Ovary (tissue), 9 donors: Measurements from ENCODE around the gene AFAP1L1. TPM values are rescaled to one million over a fixed set of nuclear protein-coding genes. Genes with fewer than 3 reads are reported as not detected.

Experiments used
- DNase-seq, 5 donors: peaks; one replicate each; pipeline ENCODE4 v3.0.0-alpha.2; 2019 to 2020
- H3K27ac ChIP-seq, 2 donors: fragments of 200-600 bp; one replicate each; pipeline versions ENCODE4 v1.5.1 to v1.8.0; 2019 to 2022
- H3K27me3 ChIP-seq: fragments of 200-600 bp; one replicate; pipeline ENCODE4 v1.8.0; 2022
- H3K36me3 ChIP-seq: fragments of 200-600 bp; sonication (generic); one replicate; pipeline ENCODE4 v1.5.1; 2019
- H3K4me1 ChIP-seq: one replicate; pipeline ENCODE4 v1.8.1; 2013; ENCODE audit warnings: mild to moderate bottlenecking, moderate library complexity; ENCODE audit not compliant: insufficient read depth
- H3K4me3 ChIP-seq: fragments of 200-600 bp; sonication (generic); one replicate; pipeline ENCODE4 v1.5.1; 2017
- H3K9me3 ChIP-seq, 2 donors: fragments of 200-600 bp in 1 of 2; sonication (generic) in 1 of 2; one replicate each; pipeline versions ENCODE4 v1.5.1 to v1.8.1; 2013 to 2019; ENCODE audit warnings: mild to moderate bottlenecking in 1 of 2, moderate library complexity in 1 of 2
- EP300 ChIP-seq: sonication (generic); formaldehyde crosslinking; IDR thresholded peaks from one replicate; pipeline ENCODE4 v1.6.1; 2017; ENCODE audit warnings: antibody characterized with exemption
- POLR2A ChIP-seq: fragments of 450-650 bp; IDR thresholded peaks from one replicate; pipeline ENCODE4 v1.6.1; 2017; ENCODE audit warnings: antibody characterized with exemption, mild to moderate bottlenecking, moderate library complexity
- WGBS, 3 donors: extraction: QIAGEN DNeasy Blood & Tissue Kit in 1 of 3; methylation state at CpG; one replicate each; pipeline versions ENCODE4 v1.1.5 to v1.1.7; 2013 to 2017; 5-methylcytosine and 5-hydroxymethylcytosine counted together
- intact Hi-C, 4 donors: fragments of 100-400 bp; cut with DNase I; formaldehyde crosslinking; loops; one replicate each; pipeline versions ENCODE4 v1.11.0 to v1.15.1; 2022 to 2023
- polyA plus RNA-seq, 2 donors: library from polyadenylated mRNA; stranded (reverse); fragments of 200-250 nt in 1 of 2; fragments of 350-450 nt in 1 of 2; fragmentation: Illumina TruSeq in 1 of 2; extraction: RNeasy Lipid Tissue Mini Kit (QIAGEN cat#74804) in 1 of 2; gene quantifications; one replicate each; pipeline ENCODE4 v1.2.3, GENCODE V29; 2013 to 2014
- total RNA-seq, 7 donors: library from RNA; depleted of rRNA in 2 of 7; stranded (reverse); fragments of >200 nt in 2 of 7; fragmentation: NEBNext Ultra II Directional in 3 of 7; extraction: Animal tissue kit (Norgen Biotek cat#: 25700) in 3 of 7; gene quantifications; one replicate each; pipeline versions ENCODE4 v1.1.0 to v1.2.4, GENCODE V29; 2016 to 2023
- TF ChIP-seq, protein P1 (sequence below), 3 donors: fragments of 450-650 bp in 2 of 3; fragments of 200-600 bp in 1 of 3; IDR thresholded peaks; one replicate each; pipeline versions ENCODE4 v1.5.1 to v1.8.0; 2016 to 2022; ENCODE audit warnings: antibody characterized with exemption in 3 of 3, mild to moderate bottlenecking in 1 of 3
- donor health status: DM: no; HTN: no; CAD: no; lungs with moderate emphysema.
- donor health status: DM: no; HTN: no; CAD: no.
- donor health status: Bipolar disorder and iron deficiency.
- donor health status: DM: yes; HTN: yes; CAD: no.
- donor health status: DM: no; HTN: no; CAD: no.
- donor health status: DM: yes; HTN: yes; CAD: no.

Gene AFAP1L1
- total and polyA plus RNA-seq, 9 donors = 3.2 to 17.8 (median 8.3) TPM

DNA sequence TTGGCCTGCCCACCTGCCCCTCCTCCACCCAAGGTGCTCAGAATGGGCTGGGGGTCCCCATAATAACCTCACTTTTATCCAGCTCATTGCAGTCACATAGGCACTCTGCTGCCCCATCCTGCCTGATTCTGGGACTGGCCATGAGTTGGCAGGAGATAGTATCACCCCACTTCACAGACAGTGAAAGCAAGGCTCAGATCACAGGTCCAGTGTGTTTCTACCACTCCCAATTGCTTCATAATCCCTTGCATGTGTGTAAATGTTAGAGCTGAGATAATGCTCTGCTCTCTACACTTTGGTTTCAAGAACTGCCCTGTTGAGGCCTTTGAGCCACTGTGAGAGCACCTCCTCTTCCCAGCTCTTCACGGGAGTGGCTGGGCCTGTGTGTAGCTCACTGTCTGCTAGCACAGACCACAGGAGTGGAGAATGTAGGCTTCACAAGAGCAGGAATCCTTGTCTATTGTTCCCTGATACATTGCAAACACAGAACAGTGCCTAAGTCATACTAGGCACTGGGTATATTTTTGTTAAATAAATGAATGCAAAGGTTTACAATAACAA, 94.6 kb downstream of the AFAP1L1 start:
- no peaks in the 10 kb centered on the region for H3K4me1 ChIP-seq
- no peak overlapping the region for H3K4me3 ChIP-seq
- H3K36me3 ChIP-seq = no peaks in the 10 kb centered on the region
- DNase-seq = no peak
- H3K9me3 ChIP-seq = no peaks in the 10 kb centered on the region
- TF ChIP-seq EP300 (no peak), POLR2A (no peak)
- TF ChIP-seq, protein P1, sequence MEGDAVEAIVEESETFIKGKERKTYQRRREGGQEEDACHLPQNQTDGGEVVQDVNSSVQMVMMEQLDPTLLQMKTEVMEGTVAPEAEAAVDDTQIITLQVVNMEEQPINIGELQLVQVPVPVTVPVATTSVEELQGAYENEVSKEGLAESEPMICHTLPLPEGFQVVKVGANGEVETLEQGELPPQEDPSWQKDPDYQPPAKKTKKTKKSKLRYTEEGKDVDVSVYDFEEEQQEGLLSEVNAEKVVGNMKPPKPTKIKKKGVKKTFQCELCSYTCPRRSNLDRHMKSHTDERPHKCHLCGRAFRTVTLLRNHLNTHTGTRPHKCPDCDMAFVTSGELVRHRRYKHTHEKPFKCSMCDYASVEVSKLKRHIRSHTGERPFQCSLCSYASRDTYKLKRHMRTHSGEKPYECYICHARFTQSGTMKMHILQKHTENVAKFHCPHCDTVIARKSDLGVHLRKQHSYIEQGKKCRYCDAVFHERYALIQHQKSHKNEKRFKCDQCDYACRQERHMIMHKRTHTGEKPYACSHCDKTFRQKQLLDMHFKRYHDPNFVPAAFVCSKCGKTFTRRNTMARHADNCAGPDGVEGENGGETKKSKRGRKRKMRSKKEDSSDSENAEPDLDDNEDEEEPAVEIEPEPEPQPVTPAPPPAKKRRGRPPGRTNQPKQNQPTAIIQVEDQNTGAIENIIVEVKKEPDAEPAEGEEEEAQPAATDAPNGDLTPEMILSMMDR (IDR thresholded peaks at IDR 0.05) = no peak
- no peak overlapping the region for H3K27ac ChIP-seq
- intact Hi-C loops = loop anchor here in 1 of 4 donors (5.0 kb wide), 1 partner anchor 191 kb away; no protein-coding TSS in a partner anchor
- 77 to 79% (median 78%) methylated on average over 1 of the region's 1 CpG for WGBS, 3 donors
- no peaks in the 10 kb centered on the region for H3K27me3 ChIP-seq

DNA sequence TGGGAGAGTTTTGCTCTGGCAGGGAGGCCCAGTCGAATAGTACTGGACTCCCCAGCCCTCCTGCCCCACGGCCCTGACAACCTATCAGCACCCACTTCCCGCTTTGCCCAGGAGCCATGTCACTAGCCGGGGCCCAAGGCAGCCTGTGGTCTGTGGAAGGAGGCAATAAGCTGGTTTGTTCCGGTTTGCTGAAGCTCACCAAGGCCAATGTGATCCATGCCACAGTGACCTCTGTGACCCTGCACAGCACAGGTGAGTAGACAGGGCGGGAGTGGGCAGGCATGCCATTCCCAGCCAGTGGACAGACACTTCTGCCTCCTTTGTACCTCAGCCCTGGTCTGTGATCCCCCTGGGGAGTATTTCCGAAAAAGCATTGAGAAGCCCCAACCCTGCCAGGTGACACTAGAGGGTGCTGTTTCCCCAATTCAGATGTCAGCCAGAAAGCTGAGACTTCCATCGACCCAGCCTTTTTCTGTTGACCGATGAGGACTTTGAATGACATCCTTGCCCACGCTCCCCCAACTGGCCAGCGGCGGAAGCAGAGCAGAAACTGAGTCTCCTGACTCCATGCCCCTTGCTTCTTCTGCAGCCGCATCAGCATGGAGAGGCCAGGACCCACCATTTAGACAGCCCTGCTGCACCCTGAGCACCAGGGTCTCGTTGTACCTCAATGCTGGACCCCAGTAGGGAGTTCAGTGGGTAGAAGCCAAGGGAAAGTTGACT, 95.8 kb downstream of the AFAP1L1 start:
- H3K4me3 ChIP-seq = no peak overlapping the region
- intact Hi-C loops = loop anchor here in 1 of 4 donors (5.0 kb wide), 1 partner anchor 190 kb away; no protein-coding TSS in a partner anchor
- TF ChIP-seq POLR2A = no peak
- TF ChIP-seq, protein P1 (IDR thresholded peaks at IDR 0.05) = peak; percentile 61 to 64 (median 62)
- 35 to 42% (median 35%) methylated on average over 14 of the region's 14 CpGs for WGBS, 3 donors
- H3K4me1 ChIP-seq = no peaks in the 10 kb centered on the region
- DNase-seq = peak; percentile 53 to 76 (median 68)
- H3K27ac ChIP-seq = no peak overlapping the region
- H3K36me3 ChIP-seq = no peaks in the 10 kb centered on the region
- no peaks in the 10 kb centered on the region for H3K9me3 ChIP-seq
- H3K27me3 ChIP-seq = no peaks in the 10 kb centered on the region

GRCh38 chr5:149367972-149368645, 96.5 kb downstream of the AFAP1L1 start:
- Histone ChIP-seq H3K9me3 (no peaks in the 10 kb centered on the region), H3K4me3 (no peak overlapping the region), H3K36me3 (no peaks in the 10 kb centered on the region), H3K27me3 (no peaks in the 10 kb centered on the region), H3K4me1 (no peaks in the 10 kb centered on the region), H3K27ac (no peak overlapping the region)
- intact Hi-C loops = loop anchor here in 1 of 4 donors (5.0 kb wide), 1 partner anchor 189 kb away; no protein-coding TSS in a partner anchor
- 84 to 89% (median 85%) methylated on average over 22 of the region's 22 CpGs for WGBS, 3 donors
- TF ChIP-seq, protein P1 (IDR thresholded peaks at IDR 0.05) = no peak
- TF ChIP-seq EP300 (no peak), POLR2A (no peak)
- DNase-seq = no peak

GRCh38 chr5:149370878-149371277, 99.2 kb downstream of the AFAP1L1 start:
- WGBS, 3 donors = 85 to 96% (median 90%) methylated on average over 2 of the region's 2 CpGs
- TF ChIP-seq, protein P1 (IDR thresholded peaks at IDR 0.05) = no peak
- TF ChIP-seq POLR2A (no peak), EP300 (no peak)
- Histone ChIP-seq H3K9me3 (no peaks in the 10 kb centered on the region), H3K36me3 (no peaks in the 10 kb centered on the region), H3K27ac (no peak overlapping the region), H3K4me1 (no peaks in the 10 kb centered on the region), H3K4me3 (no peak overlapping the region), H3K27me3 (no peaks in the 10 kb centered on the region)
- intact Hi-C loops = no loop called here
- DNase-seq = no peak
